Naive thymus-derived CD4-positive, alpha-beta T cell (primary cell): ENCODE results near the gene GRK5. TPM values are rescaled to one million over a fixed set of nuclear protein-coding genes. Genes with fewer than 3 reads are reported as not detected.

Experiments
- ATAC-seq: fragments of 150-1000 bp; cut with Tn5 transposase; 2 replicates; pipeline ENCODE4 v1.10.0; 2021; ENCODE audit warnings: mild to moderate bottlenecking, moderate library complexity
- CTCF ChIA-PET: fragments of 350-600 bp; sonication (Branson Sonifier 250); formaldehyde crosslinking; loops from one replicate; lab custom pipeline; 2021; ENCODE audit warnings: antibody characterized with exemption; lab: Charles Lee
- POLR2A ChIA-PET: fragments of 350-600 bp; sonication (Branson Sonifier 250); formaldehyde crosslinking; loops from one replicate; lab custom pipeline; 2021; ENCODE audit warnings: antibody characterized with exemption, inconsistent platforms; lab: Charles Lee
- DNase-seq, 9 donors: peaks; one replicate each; pipeline versions ENCODE4 v3.0.0 to v3.0.0-alpha.2; 2020 to 2022; ENCODE audit warnings: mixed read lengths in 1 of 9
- H3K27ac ChIP-seq: one replicate; pipeline ENCODE4 v1.7.0; 2013; ENCODE audit warnings: mild to moderate bottlenecking, low read depth, low read length, moderate library complexity
- H3K27me3 ChIP-seq, 2 donors: one replicate each; pipeline ENCODE4 v1.7.0; 2013; ENCODE audit warnings: low read length in 2 of 2, mild to moderate bottlenecking in 2 of 2, moderate library complexity in 2 of 2; ENCODE audit not compliant: control insufficient read depth in 2 of 2, insufficient read depth in 2 of 2
- H3K36me3 ChIP-seq, 3 experiments: 1 replicate in 2 of 3; 2 replicates in 1 of 3; pipeline ENCODE4 v1.7.0; 2013; ENCODE audit warnings: low read length in 3 of 3, mild to moderate bottlenecking in 3 of 3, moderate library complexity in 1 of 3; ENCODE audit not compliant: insufficient read depth in 3 of 3, control insufficient read depth in 2 of 3
- H3K4me1 ChIP-seq, 2 donors: one replicate each; pipeline ENCODE4 v1.7.0; 2013; ENCODE audit warnings: low read length in 2 of 2, mild to moderate bottlenecking in 2 of 2, moderate library complexity in 1 of 2; ENCODE audit not compliant: control insufficient read depth in 2 of 2, insufficient read depth in 2 of 2
- H3K4me3 ChIP-seq: 2 replicates; pipeline ENCODE4 v1.7.0; 2013; ENCODE audit warnings: mild to moderate bottlenecking, low read length
- H3K9me3 ChIP-seq, 3 experiments: 1 replicate in 2 of 3; 2 replicates in 1 of 3; pipeline ENCODE4 v1.7.0; 2013; ENCODE audit warnings: low read length in 3 of 3; ENCODE audit not compliant: control insufficient read depth in 2 of 3
- H3K27ac Mint-ChIP-seq, 9 donors: one replicate each; pipeline ENCODE4 v1.8.0; 2020 to 2022; ENCODE audit warnings: mixed read lengths in 9 of 9, mild to moderate bottlenecking in 8 of 9, moderate library complexity in 5 of 9, inconsistent platforms in 2 of 9
- H3K27me3 Mint-ChIP-seq, 5 donors: one replicate each; pipeline ENCODE4 v1.8.0; 2021 to 2022; ENCODE audit warnings: mixed read lengths in 5 of 5, mild to moderate bottlenecking in 1 of 5
- H3K36me3 Mint-ChIP-seq, 5 donors: one replicate each; pipeline ENCODE4 v1.8.0; 2020 to 2022; ENCODE audit warnings: mixed read lengths in 5 of 5, mild to moderate bottlenecking in 3 of 5, inconsistent platforms in 1 of 5
- H3K4me1 Mint-ChIP-seq, 7 donors: one replicate each; pipeline ENCODE4 v1.8.0; 2020 to 2022; ENCODE audit warnings: mixed read lengths in 7 of 7, mild to moderate bottlenecking in 3 of 7, inconsistent platforms in 1 of 7
- H3K4me3 Mint-ChIP-seq, 10 donors: one replicate each; pipeline ENCODE4 v1.8.0; 2020 to 2022; ENCODE audit warnings: mild to moderate bottlenecking in 10 of 10, mixed read lengths in 10 of 10, moderate library complexity in 6 of 10, inconsistent platforms in 2 of 10
- H3K9me3 Mint-ChIP-seq, 11 donors: one replicate each; pipeline ENCODE4 v1.8.0; 2020 to 2022; ENCODE audit warnings: mixed read lengths in 11 of 11, mild to moderate bottlenecking in 4 of 11, inconsistent platforms in 1 of 11, moderate library complexity in 1 of 11
- intact Hi-C, 2 donors: fragments of 100-400 bp; cut with micrococcal nuclease; formaldehyde crosslinking; loops; one replicate each; pipeline ENCODE4 v1.15.1; 2023
- polyA plus RNA-seq, 2 donors: library from polyadenylated mRNA; unstranded; fragments of 300-500 nt; fragmentation: Illumina TruSeq; gene quantifications; one replicate each; pipeline ENCODE4 v1.2.3, GENCODE V29; 2021
- total RNA-seq, 6 experiments: library from RNA in 5 of 6; stranded (reverse) in 5 of 6; gene quantifications; 1 replicate in 5 of 6; 2 replicates in 1 of 6; pipeline ENCODE4 v1.2.3 and lab custom pipeline; 2021 to 2026

GRK5 gene
- total and polyA plus RNA-seq, 7 experiments from 2014 or later: 16.4 to 45.2 (median 30.3) TPM

DNA sequence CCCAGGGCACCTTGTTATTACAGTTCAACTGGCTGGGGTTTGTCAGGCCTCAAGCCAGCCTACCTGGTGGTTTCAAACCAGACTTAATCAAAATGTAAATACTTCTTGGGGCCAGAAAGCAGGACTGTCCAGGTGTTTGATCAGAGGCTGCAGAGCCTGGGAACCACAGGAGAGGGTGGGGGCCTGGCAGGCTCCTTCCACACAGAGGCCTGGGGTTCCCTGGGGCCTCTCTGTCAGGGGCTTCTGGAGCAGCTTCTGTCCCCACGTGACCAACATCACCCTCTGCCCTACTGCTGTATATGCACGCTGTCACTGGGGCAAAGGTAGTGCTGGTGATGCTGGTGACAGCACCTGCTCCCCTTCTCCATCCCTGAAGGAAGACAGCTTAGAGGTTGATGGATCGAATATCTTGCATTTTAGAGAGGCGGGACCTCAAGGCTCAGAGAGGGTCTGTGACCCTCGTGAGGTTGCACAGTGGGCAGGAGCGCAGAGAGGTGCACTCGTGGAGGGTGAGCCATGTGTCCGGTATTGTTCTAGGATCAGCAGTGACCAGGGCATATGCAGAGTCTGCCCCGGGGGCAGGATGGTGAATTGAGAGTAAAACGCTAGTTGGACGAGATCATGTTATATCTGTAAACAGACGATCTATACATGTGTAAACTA is 95.4 kb downstream of the GRK5 start:
- no peak overlapping the region for H3K4me3 ChIP-seq
- Mint-ChIP-seq H3K4me3 (peak overlapping the region in 9 of 10 donors; percentile 4 to 93 (median 65)), H3K27ac (peak overlapping the region; percentile 89 to 99 (median 97)), H3K4me1 (peaks cover 63 to 100% (median 89%) of the 10 kb centered on the region in 7 donors), H3K27me3 (no peaks in the 10 kb centered on the region), H3K9me3 (peaks cover 0 to 3% (median under 1%) of the 10 kb centered on the region in 11 donors), H3K36me3 (peaks cover 3 to 15% (median 4%) of the 10 kb centered on the region in 5 donors)
- ChIA-PET POLR2A (interaction anchor here (0.6 to 2.1 kb wide), 6 partner anchors 9 to 239 kb away, joined by 3 to 10 read pairs (median 6); partner anchors contain the start of genes GRK5 and RGS10), CTCF (interaction anchor here (0.6 to 2.1 kb wide), 4 partner anchors 14 to 104 kb away, joined by 3 to 9 read pairs (median 4); partner anchors contain the start of gene GRK5)
- H3K4me1 ChIP-seq: peaks cover 60 to 72% of the 10 kb centered on the region in 2 donors
- no peaks in the 10 kb centered on the region for H3K36me3 ChIP-seq
- intact Hi-C loops: loop anchor here (10.0 kb wide), 2 partner anchors 218 to 572 kb away; partner anchors contain the start of genes EIF3A (in 1 of the 2) and MCMBP (in 1 of the 2)
- ATAC-seq (no peak), DNase-seq (no peak)
- no peaks in the 10 kb centered on the region for H3K27me3 ChIP-seq
- peak overlapping the region; percentile 80 for H3K27ac ChIP-seq
- peaks cover 0 to 3% (median 0%) of the 10 kb centered on the region in 3 experiments for H3K9me3 ChIP-seq

GRCh38 chr10:119303886-119304285 is 96.5 kb downstream of the GRK5 start:
- Mint-ChIP-seq H3K4me1 (peaks cover 60 to 90% (median 83%) of the 10 kb centered on the region in 7 donors), H3K27ac (peak overlapping the region in 5 of 9 donors; percentile 43 to 98 (median 94)), H3K4me3 (no peak overlapping the region), H3K36me3 (peaks cover 0 to 5% (median 0%) of the 10 kb centered on the region in 5 donors), H3K27me3 (no peaks in the 10 kb centered on the region), H3K9me3 (no peaks in the 10 kb centered on the region)
- Histone ChIP-seq H3K9me3 (no peaks in the 10 kb centered on the region), H3K36me3 (no peaks in the 10 kb centered on the region), H3K4me1 (peaks cover 60 to 72% of the 10 kb centered on the region in 2 donors), H3K27me3 (no peaks in the 10 kb centered on the region), H3K27ac (no peak overlapping the region), H3K4me3 (no peak overlapping the region)
- DNase-seq (no peak), ATAC-seq (no peak)
- POLR2A ChIA-PET: interaction anchor here (0.6 kb wide), 1 partner anchor 139 kb away, joined by 3 read pairs; no protein-coding TSS in a partner anchor
- CTCF ChIA-PET: no interaction called here
- intact Hi-C loops: loop anchor here (10.0 kb wide), 2 partner anchors 219 to 571 kb away; partner anchors contain the start of genes EIF3A (in 1 of the 2) and MCMBP (in 1 of the 2)

GRCh38 chr10:119304541-119304940 is 97.2 kb downstream of the GRK5 start:
- no peaks in the 10 kb centered on the region for H3K9me3 ChIP-seq
- Mint-ChIP-seq H3K4me1 (peaks cover 60 to 89% (median 79%) of the 10 kb centered on the region in 7 donors), H3K27ac (peak overlapping the region in 8 of 9 donors; percentile 94 to 99 (median 97)), H3K9me3 (no peaks in the 10 kb centered on the region), H3K27me3 (no peaks in the 10 kb centered on the region), H3K36me3 (peaks cover 0 to 3% (median 0%) of the 10 kb centered on the region in 5 donors), H3K4me3 (peak overlapping the region in 3 of 10 donors; percentile 16 to 92 (median 85))
- peaks cover 60 to 68% of the 10 kb centered on the region in 2 donors for H3K4me1 ChIP-seq
- H3K27me3 ChIP-seq: no peaks in the 10 kb centered on the region
- ChIA-PET POLR2A (no interaction called here), CTCF (interaction anchor here (0.6 to 6.0 kb wide), 5 partner anchors 93 to 236 kb away, joined by 3 to 36 read pairs (median 4); partner anchors contain the start of gene GRK5)
- ATAC-seq (no peak), DNase-seq (no peak)
- no peak overlapping the region for H3K4me3 ChIP-seq
- H3K27ac ChIP-seq: peak overlapping the region; percentile 90
- intact Hi-C loops: loop anchor here (10.0 kb wide), 2 partner anchors 220 to 570 kb away; partner anchors contain the start of genes EIF3A (in 1 of the 2) and MCMBP (in 1 of the 2)
- no peaks in the 10 kb centered on the region for H3K36me3 ChIP-seq

GRCh38 chr10:119305860-119306513 is 98.6 kb downstream of the GRK5 start:
- H3K27me3 Mint-ChIP-seq: peaks cover 0 to 2% (median 0%) of the 10 kb centered on the region in 5 donors
- ATAC-seq: peak; percentile 85
- H3K36me3 ChIP-seq: no peaks in the 10 kb centered on the region
- H3K4me3 Mint-ChIP-seq: peak overlapping the region; percentile 71 to 93 (median 90)
- H3K27ac ChIP-seq: peak overlapping the region; percentile 90
- H3K4me1 ChIP-seq: peaks cover 47 to 53% of the 10 kb centered on the region in 2 donors
- peak; percentile 38 to 93 (median 70) for DNase-seq
- no peaks in the 10 kb centered on the region for H3K27me3 ChIP-seq
- peaks cover 50 to 87% (median 74%) of the 10 kb centered on the region in 7 donors for H3K4me1 Mint-ChIP-seq
- H3K9me3 ChIP-seq: no peaks in the 10 kb centered on the region
- H3K36me3 Mint-ChIP-seq: peaks cover 0 to 6% (median 0%) of the 10 kb centered on the region in 5 donors
- no peaks in the 10 kb centered on the region for H3K9me3 Mint-ChIP-seq
- intact Hi-C loops: loop anchor here (1.0 to 10.0 kb wide), 22 partner anchors 9 to 569 kb away; partner anchors contain the start of genes EIF3A (in 2 of the 2), BAG3 (in 1 of the 2), GRK5 (in 1 of the 2) and MCMBP (in 1 of the 2)
- ChIA-PET POLR2A (interaction anchor here (0.5 to 5.2 kb wide), 16 partner anchors 8 to 243 kb away, joined by 3 to 65 read pairs (median 4); partner anchors contain the start of genes GRK5 and RGS10), CTCF (interaction anchor here (0.6 to 6.0 kb wide), 11 partner anchors 12 to 192 kb away, joined by 3 to 36 read pairs (median 7); partner anchors contain the start of gene GRK5)
- peak overlapping the region; percentile 94 to 99 (median 97) for H3K27ac Mint-ChIP-seq
- H3K4me3 ChIP-seq: peak overlapping the region; percentile 65

DNA sequence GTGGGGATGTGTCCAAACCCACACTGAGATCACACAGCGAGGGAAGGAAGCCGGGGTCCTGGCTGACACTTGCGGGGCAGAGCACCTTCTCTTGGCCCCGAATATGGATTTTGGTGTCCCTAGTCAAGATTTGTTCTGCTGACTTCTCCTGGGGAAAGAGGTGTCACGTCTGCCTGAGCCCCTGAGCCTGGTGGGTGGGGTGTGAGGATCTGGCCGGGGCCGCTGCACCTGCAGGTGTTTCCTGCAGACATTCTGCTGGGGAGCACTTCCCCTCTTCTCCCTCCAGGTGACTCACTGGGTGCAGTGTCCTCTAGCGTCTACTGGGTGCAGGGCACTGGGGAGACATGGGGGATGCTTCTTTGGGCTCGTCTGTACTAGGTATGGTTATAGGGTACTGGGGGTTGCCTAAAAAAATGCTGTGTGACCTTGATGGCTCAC is 99.2 kb downstream of the GRK5 start:
- intact Hi-C loops: loop anchor here (1.0 to 10.0 kb wide), 22 partner anchors 9 to 568 kb away; partner anchors contain the start of genes EIF3A (in 2 of the 2), BAG3 (in 1 of the 2), GRK5 (in 1 of the 2) and MCMBP (in 1 of the 2)
- Histone ChIP-seq H3K36me3 (no peaks in the 10 kb centered on the region), H3K9me3 (no peaks in the 10 kb centered on the region), H3K27ac (peak overlapping the region; percentile 90), H3K4me1 (peaks cover 41 to 49% of the 10 kb centered on the region in 2 donors), H3K27me3 (no peaks in the 10 kb centered on the region), H3K4me3 (peak overlapping the region; percentile 65)
- peaks cover 47 to 86% (median 73%) of the 10 kb centered on the region in 7 donors for H3K4me1 Mint-ChIP-seq
- peak overlapping the region; percentile 71 to 93 (median 90) for H3K4me3 Mint-ChIP-seq
- ChIA-PET POLR2A (interaction anchor here (0.7 to 5.2 kb wide), 13 partner anchors 9 to 242 kb away, joined by 3 to 65 read pairs (median 4); partner anchors contain the start of genes GRK5 and RGS10), CTCF (interaction anchor here (0.6 to 6.0 kb wide), 14 partner anchors 12 to 191 kb away, joined by 3 to 36 read pairs (median 4); partner anchors contain the start of gene GRK5)
- DNase-seq: peak in 8 of 9 donors; percentile 69 to 86 (median 74)
- H3K9me3 Mint-ChIP-seq: peaks cover 0 to 1% (median 0%) of the 10 kb centered on the region in 11 donors
- ATAC-seq: peak; percentile 90
- peaks cover 0 to 8% (median 0%) of the 10 kb centered on the region in 5 donors for H3K36me3 Mint-ChIP-seq
- peak overlapping the region; percentile 94 to 99 (median 97) for H3K27ac Mint-ChIP-seq
- H3K27me3 Mint-ChIP-seq: peaks cover 0 to 4% (median 0%) of the 10 kb centered on the region in 5 donors
